ENCODE measurements around the gene LAMC2. TPM values are rescaled to one million over a fixed set of nuclear protein-coding genes. Genes with fewer than 3 reads are reported as not detected.

LAMC2 gene
- total and polyA plus RNA-seq, 2 of the 13 experiments (the other 11 are each of a cell fraction or from before 2014, with no cell fraction given), result 0.03 TPM; not detected in 1

DNA sequence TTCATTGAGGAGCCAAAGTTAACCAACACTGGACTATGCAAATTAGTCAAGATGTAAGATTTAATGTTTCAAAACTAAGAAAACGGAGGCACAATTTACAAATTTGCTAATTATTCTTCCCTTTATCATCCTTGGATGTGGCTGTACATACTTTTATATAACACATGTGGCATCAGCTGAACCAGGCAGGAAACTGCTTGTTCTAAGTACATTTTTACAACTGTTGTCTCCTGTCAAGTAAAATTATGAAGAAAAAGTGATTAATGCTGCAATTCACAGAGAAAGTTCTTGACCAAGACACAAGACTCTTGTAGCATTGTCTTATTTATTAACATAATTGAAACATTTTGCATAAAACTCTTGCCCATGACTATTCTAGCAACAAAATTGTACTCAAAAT lies 61.9 kb downstream of the LAMC2 start:
- Histone ChIP-seq H3K9me3 (ENCODE audit: low read length) (no peaks in the 10 kb centered on the region), H3K9ac (ENCODE audit: insufficient read depth, low read depth, low read length) (no peak overlapping the region), H3K79me2 (ENCODE audit: insufficient read depth, low read length) (no peaks in the 10 kb centered on the region), H3K36me3 (replicated peaks in 1 of 2; ENCODE audit: control insufficient read depth in 1 of 2, insufficient read depth in 2 of 2, low read length in 2 of 2) (no peaks in the 10 kb centered on the region), H4K20me1 (ENCODE audit: insufficient read depth, low read length) (no peaks in the 10 kb centered on the region), H2AFZ (ENCODE audit: low read length) (no peak overlapping the region), H3K4me1 (ENCODE audit: insufficient read depth, low read length) (no peaks in the 10 kb centered on the region), H3K27ac (ENCODE audit: extremely low read length, insufficient read depth, low read length) (no peak overlapping the region), H3K27me3 (ENCODE audit: control insufficient read depth in 1 of 2, insufficient read depth in 2 of 2, low read length in 2 of 2) (no peaks in the 10 kb centered on the region), H3K4me3 (replicated peaks in 1 of 3; ENCODE audit: insufficient read depth in 1 of 3, low read depth in 2 of 3, low read length in 3 of 3) (no peak overlapping the region), H3K4me2 (ENCODE audit: low read depth, low read length) (no peak overlapping the region)
- BruUV-seq (replicated peaks), result no TSS peak
- POLR2A ChIA-PET, result no interaction called here
- in situ Hi-C loops (cut with HindIII; ENCODE audit: extremely low pct_ligation_motif_present, low pct_unique_long_range_greater_than_20kb), result no loop called here
- TF ChIP-seq TGIF2 (CRISPR knock-in tag; IDR thresholded peaks at IDR 0.05) (no peak), ZNF232 (CRISPR knock-in tag; IDR thresholded peaks at IDR 0.05; ENCODE audit: borderline replicate concordance) (no peak), KDM3A (CRISPR knock-in tag; IDR thresholded peaks at IDR 0.05; ENCODE audit: low read depth) (no peak), TBX2 (CRISPR knock-in tag; IDR thresholded peaks at IDR 0.05; ENCODE audit: borderline replicate concordance) (no peak), ARNT (IDR thresholded peaks at IDR 0.05) (no peak), HDAC1 (CRISPR knock-in tag; IDR thresholded peaks at IDR 0.05) (no peak), ZNF703 (CRISPR knock-in tag; IDR thresholded peaks at IDR 0.05; ENCODE audit: borderline replicate concordance) (no peak)
- TF ChIP-seq, protein P1, sequence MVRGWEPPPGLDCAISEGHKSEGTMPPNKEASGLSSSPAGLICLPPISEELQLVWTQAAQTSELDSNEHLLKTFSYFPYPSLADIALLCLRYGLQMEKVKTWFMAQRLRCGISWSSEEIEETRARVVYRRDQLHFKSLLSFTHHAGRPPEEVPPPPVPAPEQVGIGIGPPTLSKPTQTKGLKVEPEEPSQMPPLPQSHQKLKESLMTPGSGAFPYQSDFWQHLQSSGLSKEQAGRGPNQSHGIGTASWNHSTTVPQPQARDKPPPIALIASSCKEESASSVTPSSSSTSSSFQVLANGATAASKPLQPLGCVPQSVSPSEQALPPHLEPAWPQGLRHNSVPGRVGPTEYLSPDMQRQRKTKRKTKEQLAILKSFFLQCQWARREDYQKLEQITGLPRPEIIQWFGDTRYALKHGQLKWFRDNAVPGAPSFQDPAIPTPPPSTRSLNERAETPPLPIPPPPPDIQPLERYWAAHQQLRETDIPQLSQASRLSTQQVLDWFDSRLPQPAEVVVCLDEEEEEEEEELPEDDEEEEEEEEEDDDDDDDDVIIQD (CRISPR knock-in tag; IDR thresholded peaks at IDR 0.05; ENCODE audit: low read depth), result no peak
- DNase-seq (ENCODE audit: low spot score) (no peak), ATAC-seq (no peak), FAIRE-seq (no peak)
- WGBS (ENCODE audit: low lambda C conversion rate), result 15% methylated on average over 1 of the region's 1 CpG
- CTCF ChIA-PET (ENCODE audit: low intra/inter-chr PET ratio, low total read pairs), result no interaction called here
- intact Hi-C loops (cut with micrococcal nuclease; ENCODE audit: unreplicated experiment), result no loop called here
